Measurements from ENCODE around the gene CELSR1. TPM values are rescaled to one million over a fixed set of nuclear protein-coding genes. Genes with fewer than 3 reads are reported as not detected.
A peak's percentile ranks its signal among the peaks of the same experiment; 100 is the strongest.

CELSR1 gene
- polyA plus RNA-seq, 4 donors = 0.27 to 3.0 (median 1.9) TPM; not detected in 1

GRCh38 chr22:46360097-46360496 is 177.3 kb downstream of the CELSR1 start:
- Histone ChIP-seq H3K27ac (ENCODE audit: low read depth in 1 of 3, low read length in 2 of 3) (no peak overlapping the region), H3K4me3 (ENCODE audit: low read depth in 1 of 3, low read length in 3 of 3) (no peak overlapping the region), H3K27me3 (ENCODE audit: control insufficient read depth in 3 of 3, insufficient read depth in 3 of 3, low read length in 3 of 3) (no peaks in the 10 kb centered on the region), H3K9me3 (ENCODE audit: control insufficient read depth in 2 of 2, insufficient read depth in 1 of 2, low read depth in 1 of 2, low read length in 1 of 2) (peaks cover 0 to 10% of the 10 kb centered on the region in 2 donors), H3K4me1 (ENCODE audit: control insufficient read depth in 3 of 3, insufficient read depth in 2 of 3, low read depth in 1 of 3, low read length in 2 of 3) (peaks cover 0 to 14% (median 6%) of the 10 kb centered on the region in 3 donors), H3K36me3 (ENCODE audit: control insufficient read depth in 3 of 3, insufficient read depth in 2 of 3, low read depth in 1 of 3, low read length in 3 of 3) (peaks cover 0 to 76% (median 4%) of the 10 kb centered on the region in 3 donors)
- no peak for DNase-seq
- 86 to 91% (median 87%) methylated on average over 5 of the region's 5 CpGs for WGBS, 3 donors
- no peak for FAIRE-seq

DNA sequence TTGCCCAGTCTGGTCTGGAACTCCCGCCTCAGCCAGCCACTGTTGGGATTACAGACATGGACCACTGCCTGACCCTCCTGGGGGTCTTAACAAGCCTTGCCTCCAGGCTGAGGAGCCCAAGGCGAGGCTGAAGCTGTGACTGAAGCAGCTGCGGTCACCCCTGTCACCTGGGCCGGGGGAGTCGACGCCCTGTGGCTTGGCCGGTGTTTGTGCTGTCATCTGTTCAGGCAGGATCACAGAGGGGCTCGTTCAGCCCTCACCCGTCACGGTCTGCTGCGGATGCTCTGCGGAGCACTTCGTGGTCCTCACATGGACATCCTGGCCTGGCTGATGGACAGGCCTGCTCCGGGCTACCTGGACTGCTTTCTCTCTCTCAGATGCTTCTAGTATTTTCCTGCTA is 178.1 kb downstream of the CELSR1 start:
- no peak overlapping the region for H3K27ac ChIP-seq (ENCODE audit: low read depth in 1 of 3, low read length in 2 of 3)
- 88 to 91% (median 89%) methylated on average over 14 of the region's 14 CpGs for WGBS, 3 donors
- H3K4me1 ChIP-seq (ENCODE audit: control insufficient read depth in 3 of 3, insufficient read depth in 2 of 3, low read depth in 1 of 3, low read length in 2 of 3) = peaks cover 0 to 14% (median 6%) of the 10 kb centered on the region in 3 donors
- H3K27me3 ChIP-seq (ENCODE audit: control insufficient read depth in 3 of 3, insufficient read depth in 3 of 3, low read length in 3 of 3) = no peaks in the 10 kb centered on the region
- FAIRE-seq = no peak
- no peak for DNase-seq
- peaks cover 0 to 10% of the 10 kb centered on the region in 2 donors for H3K9me3 ChIP-seq (ENCODE audit: control insufficient read depth in 2 of 2, insufficient read depth in 1 of 2, low read depth in 1 of 2, low read length in 1 of 2)
- H3K36me3 ChIP-seq (ENCODE audit: control insufficient read depth in 3 of 3, insufficient read depth in 2 of 3, low read depth in 1 of 3, low read length in 3 of 3) = peaks cover 0 to 77% (median 4%) of the 10 kb centered on the region in 3 donors
- H3K4me3 ChIP-seq (ENCODE audit: low read depth in 1 of 3, low read length in 3 of 3) = no peak overlapping the region

GRCh38 chr22:46358766-46359165 is 178.7 kb downstream of the CELSR1 start:
- FAIRE-seq (no peak), DNase-seq (no peak)
- H3K27me3 ChIP-seq (ENCODE audit: control insufficient read depth in 3 of 3, insufficient read depth in 3 of 3, low read length in 3 of 3) = no peaks in the 10 kb centered on the region
- no peak overlapping the region for H3K4me3 ChIP-seq (ENCODE audit: low read depth in 1 of 3, low read length in 3 of 3)
- H3K9me3 ChIP-seq (ENCODE audit: control insufficient read depth in 2 of 2, insufficient read depth in 1 of 2, low read depth in 1 of 2, low read length in 1 of 2) = peaks cover 0 to 10% of the 10 kb centered on the region in 2 donors
- 93 to 97% (median 93%) methylated on average over 6 of the region's 6 CpGs for WGBS, 3 donors
- peaks cover 0 to 77% (median 9%) of the 10 kb centered on the region in 3 donors for H3K36me3 ChIP-seq (ENCODE audit: control insufficient read depth in 3 of 3, insufficient read depth in 2 of 3, low read depth in 1 of 3, low read length in 3 of 3)
- no peak overlapping the region for H3K27ac ChIP-seq (ENCODE audit: low read depth in 1 of 3, low read length in 2 of 3)
- peaks cover 0 to 14% (median 6%) of the 10 kb centered on the region in 3 donors for H3K4me1 ChIP-seq (ENCODE audit: control insufficient read depth in 3 of 3, insufficient read depth in 2 of 3, low read depth in 1 of 3, low read length in 2 of 3)

DNA sequence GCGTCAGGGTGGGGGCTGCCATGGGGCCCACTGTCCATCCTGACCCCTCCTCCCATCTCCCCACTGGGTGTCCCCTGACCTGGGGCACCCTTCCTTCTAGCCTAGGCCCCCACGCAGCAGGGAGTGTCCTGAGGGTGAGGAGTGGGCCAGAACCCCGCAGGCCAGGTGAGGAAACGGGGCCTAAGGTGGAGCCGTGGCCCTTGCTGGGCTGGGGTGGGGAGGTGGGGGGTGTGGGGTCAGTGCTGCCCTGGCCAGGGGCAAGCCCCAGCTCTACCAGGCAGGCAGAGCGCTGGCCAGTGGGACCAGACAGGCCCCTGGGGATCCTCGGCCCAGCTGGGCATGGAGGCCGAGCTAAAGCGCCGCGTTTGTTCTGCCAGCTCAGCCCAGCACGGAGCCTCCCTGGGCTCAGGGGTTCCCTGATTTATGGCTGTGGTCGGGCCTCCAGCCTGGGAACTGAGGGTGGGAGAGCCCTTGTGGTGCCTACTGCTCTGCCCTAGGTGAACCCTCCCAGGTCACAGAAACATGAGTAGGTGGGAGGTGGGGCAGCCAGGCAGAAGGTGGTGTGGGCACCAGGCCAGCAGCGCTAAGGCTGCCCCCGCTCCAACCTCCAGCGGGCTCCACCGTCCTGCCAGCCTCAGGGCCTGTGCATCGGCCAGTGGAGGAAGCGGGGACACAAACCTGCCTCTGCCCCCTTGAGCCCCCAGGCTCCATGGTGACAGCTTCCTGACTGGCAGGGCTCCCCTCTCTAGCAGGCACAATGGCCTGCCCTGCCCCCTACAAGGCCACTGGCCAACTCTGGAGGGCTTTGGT is 179.5 kb downstream of the CELSR1 start:
- peaks cover 0 to 78% (median 13%) of the 10 kb centered on the region in 3 donors for H3K36me3 ChIP-seq (ENCODE audit: control insufficient read depth in 3 of 3, insufficient read depth in 2 of 3, low read depth in 1 of 3, low read length in 3 of 3)
- no peak for DNase-seq
- WGBS, 3 donors = 88 to 97% (median 90%) methylated on average over 17 to 19 of the region's 19 CpGs

GRCh38 chr22:46356496-46357480 is 180.6 kb downstream of the CELSR1 start:
- Histone ChIP-seq H3K4me1 (ENCODE audit: control insufficient read depth in 3 of 3, insufficient read depth in 2 of 3, low read depth in 1 of 3, low read length in 2 of 3) (peaks cover 0 to 2% (median 1%) of the 10 kb centered on the region in 3 donors), H3K27me3 (ENCODE audit: control insufficient read depth in 3 of 3, insufficient read depth in 3 of 3, low read length in 3 of 3) (no peaks in the 10 kb centered on the region), H3K36me3 (ENCODE audit: control insufficient read depth in 3 of 3, insufficient read depth in 2 of 3, low read depth in 1 of 3, low read length in 3 of 3) (peaks cover 3 to 85% (median 22%) of the 10 kb centered on the region in 3 donors), H3K27ac (ENCODE audit: low read depth in 1 of 3, low read length in 2 of 3) (no peak overlapping the region), H3K9me3 (ENCODE audit: control insufficient read depth in 2 of 2, insufficient read depth in 1 of 2, low read depth in 1 of 2, low read length in 1 of 2) (peaks cover 0 to 10% of the 10 kb centered on the region in 2 donors), H3K4me3 (ENCODE audit: low read depth in 1 of 3, low read length in 3 of 3) (no peak overlapping the region)
- 91 to 93% (median 93%) methylated on average over 23 of the region's 23 CpGs for WGBS, 3 donors
- DNase-seq (no peak), FAIRE-seq (no peak)

More for the DNA sequence above, 179.5 kb downstream of the CELSR1 start:
- Histone ChIP-seq H3K27me3 (ENCODE audit: control insufficient read depth in 3 of 3, insufficient read depth in 3 of 3, low read length in 3 of 3) (no peaks in the 10 kb centered on the region), H3K4me3 (ENCODE audit: low read depth in 1 of 3, low read length in 3 of 3) (no peak overlapping the region), H3K9me3 (ENCODE audit: control insufficient read depth in 2 of 2, insufficient read depth in 1 of 2, low read depth in 1 of 2, low read length in 1 of 2) (peaks cover 0 to 10% of the 10 kb centered on the region in 2 donors), H3K27ac (ENCODE audit: low read depth in 1 of 3, low read length in 2 of 3) (no peak overlapping the region), H3K4me1 (ENCODE audit: control insufficient read depth in 3 of 3, insufficient read depth in 2 of 3, low read depth in 1 of 3, low read length in 2 of 3) (peaks cover 0 to 10% (median 6%) of the 10 kb centered on the region in 3 donors)
- FAIRE-seq = no peak

- WGBS, 3 donors = 82 to 89% (median 83%) methylated on average over 12 of the region's 12 CpGs
- Histone ChIP-seq H3K27ac (ENCODE audit: low read depth in 1 of 3, low read length in 2 of 3) (no peak overlapping the region), H3K4me1 (ENCODE audit: control insufficient read depth in 3 of 3, insufficient read depth in 2 of 3, low read depth in 1 of 3, low read length in 2 of 3) (no peaks in the 10 kb centered on the region), H3K9me3 (ENCODE audit: control insufficient read depth in 2 of 2, insufficient read depth in 1 of 2, low read depth in 1 of 2, low read length in 1 of 2) (peaks cover 0 to 10% of the 10 kb centered on the region in 2 donors), H3K4me3 (ENCODE audit: low read depth in 1 of 3, low read length in 3 of 3) (no peak overlapping the region), H3K27me3 (ENCODE audit: control insufficient read depth in 3 of 3, insufficient read depth in 3 of 3, low read length in 3 of 3) (no peaks in the 10 kb centered on the region), H3K36me3 (ENCODE audit: control insufficient read depth in 3 of 3, insufficient read depth in 2 of 3, low read depth in 1 of 3, low read length in 3 of 3) (peaks cover 3 to 93% (median 22%) of the 10 kb centered on the region in 3 donors)
- FAIRE-seq = no peak
- DNase-seq = no peak
Observed at GRCh38 chr22:46355996-46356471, 181.4 kb downstream of the CELSR1 start.

DNA sequence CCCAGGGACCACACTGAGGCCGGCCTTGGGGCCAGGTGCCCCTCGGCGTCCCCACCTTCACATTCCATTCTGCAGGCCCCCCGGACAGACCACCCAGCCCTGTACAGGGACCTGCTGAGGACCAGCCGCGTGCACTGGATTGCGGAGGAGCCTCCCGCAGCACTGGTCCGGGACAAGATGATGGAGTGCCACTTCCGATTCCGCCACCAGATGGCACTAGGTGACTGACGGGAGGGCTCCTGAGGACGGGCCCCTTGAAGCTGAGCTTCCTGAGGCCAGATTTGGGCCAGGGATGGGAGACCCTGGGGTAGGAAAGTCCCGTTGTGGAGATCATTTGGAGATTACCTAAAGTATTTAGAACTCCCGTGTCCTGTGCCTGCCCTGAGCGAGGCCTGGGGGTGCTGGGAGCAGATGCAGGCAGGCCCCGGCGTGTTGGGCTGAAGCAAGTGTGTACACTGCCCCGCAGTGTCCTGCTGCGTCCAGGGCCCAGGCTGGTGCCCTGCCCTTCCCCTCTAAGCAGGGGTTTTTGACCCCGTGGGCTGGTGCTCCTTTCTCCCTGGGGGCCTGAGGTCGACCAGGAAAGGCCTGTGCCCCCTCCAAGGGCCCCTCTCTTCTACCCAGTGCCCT is 181.9 kb downstream of the CELSR1 start:
- FAIRE-seq = no peak

DNA sequence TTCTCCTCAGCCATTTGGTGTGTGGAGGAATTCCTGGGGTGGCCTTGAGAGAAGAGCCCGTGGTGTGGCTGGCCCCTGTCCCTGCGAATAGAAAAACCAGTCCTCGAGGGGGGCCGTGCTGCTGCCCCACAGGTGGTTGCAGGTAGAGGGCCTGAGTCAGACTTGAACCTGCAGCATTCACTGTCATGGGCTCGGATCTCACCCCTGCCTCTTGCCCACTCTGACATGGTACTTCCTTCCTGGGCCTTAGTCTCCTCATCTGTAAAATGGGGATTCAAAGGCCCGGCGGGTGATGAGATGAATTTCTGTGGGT is 182.5 kb downstream of the CELSR1 start:
- no peaks in the 10 kb centered on the region for H3K27me3 ChIP-seq (ENCODE audit: control insufficient read depth in 3 of 3, insufficient read depth in 3 of 3, low read length in 3 of 3)
- FAIRE-seq = no peak
- no peak overlapping the region for H3K27ac ChIP-seq (ENCODE audit: low read depth in 1 of 3, low read length in 2 of 3)
- 90 to 92% (median 92%) methylated on average over 7 of the region's 7 CpGs for WGBS, 3 donors
- peaks cover 6 to 98% (median 26%) of the 10 kb centered on the region in 3 donors for H3K36me3 ChIP-seq (ENCODE audit: control insufficient read depth in 3 of 3, insufficient read depth in 2 of 3, low read depth in 1 of 3, low read length in 3 of 3)
- H3K4me1 ChIP-seq (ENCODE audit: control insufficient read depth in 3 of 3, insufficient read depth in 2 of 3, low read depth in 1 of 3, low read length in 2 of 3) = no peaks in the 10 kb centered on the region
- H3K9me3 ChIP-seq (ENCODE audit: control insufficient read depth in 2 of 2, insufficient read depth in 1 of 2, low read depth in 1 of 2, low read length in 1 of 2) = peaks cover 0 to 2% of the 10 kb centered on the region in 2 donors
- no peak for DNase-seq
- no peak overlapping the region for H3K4me3 ChIP-seq (ENCODE audit: low read depth in 1 of 3, low read length in 3 of 3)

More for the DNA sequence above, 181.9 kb downstream of the CELSR1 start:
- Histone ChIP-seq H3K4me1 (ENCODE audit: control insufficient read depth in 3 of 3, insufficient read depth in 2 of 3, low read depth in 1 of 3, low read length in 2 of 3) (no peaks in the 10 kb centered on the region), H3K4me3 (ENCODE audit: low read depth in 1 of 3, low read length in 3 of 3) (no peak overlapping the region), H3K27ac (ENCODE audit: low read depth in 1 of 3, low read length in 2 of 3) (no peak overlapping the region), H3K36me3 (ENCODE audit: control insufficient read depth in 3 of 3, insufficient read depth in 2 of 3, low read depth in 1 of 3, low read length in 3 of 3) (peaks cover 3 to 96% (median 24%) of the 10 kb centered on the region in 3 donors), H3K9me3 (ENCODE audit: control insufficient read depth in 2 of 2, insufficient read depth in 1 of 2, low read depth in 1 of 2, low read length in 1 of 2) (peaks cover 0 to 6% of the 10 kb centered on the region in 2 donors), H3K27me3 (ENCODE audit: control insufficient read depth in 3 of 3, insufficient read depth in 3 of 3, low read length in 3 of 3) (no peaks in the 10 kb centered on the region)
- peak; percentile 51 to 75 for DNase-seq
- 49 to 55% (median 52%) methylated on average over 20 to 22 of the region's 22 CpGs for WGBS, 3 donors

Data from small intestine (tissue), 7 donors.